ENCODE data around the gene TUBGCP2.

The TUBGCP2 gene

DNA sequence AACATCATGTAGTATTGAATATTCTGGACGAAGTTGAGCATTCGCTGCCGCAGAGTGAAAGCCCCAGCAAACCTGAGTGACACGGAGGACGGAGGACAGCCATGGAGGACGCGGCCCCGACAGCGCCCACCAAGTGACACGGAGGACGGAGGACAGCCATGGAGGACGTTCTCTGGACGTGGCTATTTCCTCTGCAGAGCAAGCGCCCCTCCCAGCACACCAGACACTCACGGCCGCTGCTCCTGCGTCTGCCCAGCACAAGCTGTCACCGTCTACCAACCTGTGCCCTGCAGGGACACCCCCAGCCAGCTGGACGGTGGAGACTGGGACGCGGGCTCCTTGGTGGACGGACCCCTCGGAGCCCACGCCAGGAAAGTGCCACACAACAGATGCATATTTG, 24.7 kb downstream of the TUBGCP2 start:
- Histone ChIP-seq H2BK15ac (replicated peaks; ENCODE audit: low read depth) (no peak overlapping the region), H2BK120ac (ENCODE audit: low read depth, low read length) (no peak overlapping the region), H3K4me1 (ENCODE audit: control insufficient read depth, low read depth, low read length) (no peaks in the 10 kb centered on the region), H3K79me1 (ENCODE audit: low read length) (no peaks in the 10 kb centered on the region), H3K79me2 (ENCODE audit: control insufficient read depth, insufficient read depth, low read length) (no peaks in the 10 kb centered on the region), H4K5ac (ENCODE audit: low read length) (no peak overlapping the region), H3K4me2 (ENCODE audit: low read length) (no peak overlapping the region), H4K8ac (ENCODE audit: low read depth, low read length) (no peak overlapping the region), H3K9ac (ENCODE audit: low read length) (no peak overlapping the region), H3K27me3 (ENCODE audit: insufficient read depth, low read length, poor library complexity) (no peaks in the 10 kb centered on the region), H3K4me3 (ENCODE audit: low read length) (no peak overlapping the region), H2BK5ac (ENCODE audit: low read length) (no peak overlapping the region), H3K27ac (ENCODE audit: low read depth, low read length) (no peak overlapping the region), H3K4ac (ENCODE audit: low read depth, low read length) (no peak overlapping the region), H3K36me3 (ENCODE audit: control insufficient read depth, insufficient read depth, low read length) (peaks cover 8% of the 10 kb centered on the region), H3K56ac (ENCODE audit: low read length) (no peak overlapping the region), H3K23ac (ENCODE audit: low read length) (no peak overlapping the region), H3K18ac (ENCODE audit: low read length) (no peak overlapping the region), H2AK5ac (ENCODE audit: low read length) (no peak overlapping the region)
- no peak for DNase-seq
- WGBS (ENCODE audit: extremely low coverage, insufficient coverage, low lambda C conversion rate), result no CpG with 5 or more reads among the region's 24 CpGs

DNA sequence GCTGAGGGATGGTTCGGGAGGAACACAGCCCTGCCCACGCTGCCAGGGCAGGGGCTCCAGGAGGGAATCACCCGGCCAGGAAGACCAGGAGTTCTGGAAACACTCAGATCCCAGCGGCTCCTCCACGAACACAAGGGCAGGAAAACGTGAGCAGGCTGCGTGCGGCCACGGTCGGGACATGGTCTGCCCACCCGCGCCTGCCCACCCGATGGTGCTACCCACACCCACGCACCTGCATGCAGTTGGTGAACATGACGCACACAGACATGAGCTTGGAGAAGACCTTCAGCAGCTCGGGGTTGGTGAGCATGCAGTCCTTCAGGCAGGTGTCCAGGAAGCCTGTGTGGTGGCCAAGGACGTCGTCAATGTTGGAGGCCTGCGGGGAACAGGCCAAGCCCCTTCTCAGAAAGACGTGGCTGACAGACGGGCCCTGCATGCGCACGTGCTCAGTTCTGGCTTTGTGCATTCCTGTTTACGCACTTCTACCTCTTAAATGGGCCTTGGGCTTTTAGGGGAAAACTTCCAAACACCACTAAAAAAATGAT, 25.8 kb downstream of the TUBGCP2 start:
- no CpG with 5 or more reads among the region's 24 CpGs for WGBS (ENCODE audit: extremely low coverage, insufficient coverage, low lambda C conversion rate)
- no peaks in the 10 kb centered on the region for H3K4me1 ChIP-seq (ENCODE audit: control insufficient read depth, low read depth, low read length)
- DNase-seq, result no peak
- H2BK15ac ChIP-seq (replicated peaks; ENCODE audit: low read depth), result no peak overlapping the region
- H3K27ac ChIP-seq (ENCODE audit: low read depth, low read length), result no peak overlapping the region
- H3K36me3 ChIP-seq (ENCODE audit: control insufficient read depth, insufficient read depth, low read length), result peaks cover 8% of the 10 kb centered on the region
- no peaks in the 10 kb centered on the region for H3K79me2 ChIP-seq (ENCODE audit: control insufficient read depth, insufficient read depth, low read length)
- no peak overlapping the region for H2BK5ac ChIP-seq (ENCODE audit: low read length)
- H3K18ac ChIP-seq (ENCODE audit: low read length), result no peak overlapping the region
- H3K4ac ChIP-seq (ENCODE audit: low read depth, low read length), result no peak overlapping the region
- H2BK120ac ChIP-seq (ENCODE audit: low read depth, low read length), result no peak overlapping the region
- no peak overlapping the region for H3K56ac ChIP-seq (ENCODE audit: low read length)
- H3K23ac ChIP-seq (ENCODE audit: low read length), result no peak overlapping the region
- H4K5ac ChIP-seq (ENCODE audit: low read length), result no peak overlapping the region
- no peaks in the 10 kb centered on the region for H3K27me3 ChIP-seq (ENCODE audit: insufficient read depth, low read length, poor library complexity)
- no peak overlapping the region for H3K9ac ChIP-seq (ENCODE audit: low read length)
- no peak overlapping the region for H3K4me3 ChIP-seq (ENCODE audit: low read length)
- H4K8ac ChIP-seq (ENCODE audit: low read depth, low read length), result no peak overlapping the region
- H2AK5ac ChIP-seq (ENCODE audit: low read length), result no peak overlapping the region
- no peaks in the 10 kb centered on the region for H3K79me1 ChIP-seq (ENCODE audit: low read length)
- no peak overlapping the region for H3K4me2 ChIP-seq (ENCODE audit: low read length)

GRCh38 chr10:133281628-133282372, 26.9 kb downstream of the TUBGCP2 start:
- Histone ChIP-seq H3K27ac (ENCODE audit: low read depth, low read length) (no peak overlapping the region), H3K36me3 (ENCODE audit: control insufficient read depth, insufficient read depth, low read length) (peaks cover 8% of the 10 kb centered on the region)

GRCh38 chr10:133281084-133281483, 27.6 kb downstream of the TUBGCP2 start:
- Histone ChIP-seq H4K5ac (ENCODE audit: low read length) (no peak overlapping the region), H3K27me3 (ENCODE audit: insufficient read depth, low read length, poor library complexity) (no peaks in the 10 kb centered on the region), H3K4ac (ENCODE audit: low read depth, low read length) (no peak overlapping the region), H2BK5ac (ENCODE audit: low read length) (no peak overlapping the region), H3K56ac (ENCODE audit: low read length) (no peak overlapping the region), H3K18ac (ENCODE audit: low read length) (no peak overlapping the region), H2AK5ac (ENCODE audit: low read length) (no peak overlapping the region), H3K27ac (ENCODE audit: low read depth, low read length) (no peak overlapping the region), H3K79me1 (ENCODE audit: low read length) (no peaks in the 10 kb centered on the region), H2BK120ac (ENCODE audit: low read depth, low read length) (no peak overlapping the region), H3K36me3 (ENCODE audit: control insufficient read depth, insufficient read depth, low read length) (peaks cover 8% of the 10 kb centered on the region), H4K8ac (ENCODE audit: low read depth, low read length) (no peak overlapping the region), H3K4me3 (ENCODE audit: low read length) (no peak overlapping the region), H3K4me2 (ENCODE audit: low read length) (no peak overlapping the region), H3K4me1 (ENCODE audit: control insufficient read depth, low read depth, low read length) (no peaks in the 10 kb centered on the region), H3K23ac (ENCODE audit: low read length) (no peak overlapping the region), H3K79me2 (ENCODE audit: control insufficient read depth, insufficient read depth, low read length) (no peaks in the 10 kb centered on the region), H2BK15ac (replicated peaks; ENCODE audit: low read depth) (no peak overlapping the region), H3K9ac (ENCODE audit: low read length) (no peak overlapping the region)
- WGBS (ENCODE audit: extremely low coverage, insufficient coverage, low lambda C conversion rate), result no CpG with 5 or more reads among the region's 15 CpGs
- DNase-seq, result no peak

More at GRCh38 chr10:133281628-133282372, 26.9 kb downstream of the TUBGCP2 start:
- Histone ChIP-seq H3K4me3 (ENCODE audit: low read length) (no peak overlapping the region), H3K79me1 (ENCODE audit: low read length) (no peaks in the 10 kb centered on the region), H2BK120ac (ENCODE audit: low read depth, low read length) (no peak overlapping the region), H2BK15ac (replicated peaks; ENCODE audit: low read depth) (no peak overlapping the region), H3K23ac (ENCODE audit: low read length) (no peak overlapping the region), H3K9ac (ENCODE audit: low read length) (no peak overlapping the region), H3K27me3 (ENCODE audit: insufficient read depth, low read length, poor library complexity) (no peaks in the 10 kb centered on the region), H2AK5ac (ENCODE audit: low read length) (no peak overlapping the region), H2BK5ac (ENCODE audit: low read length) (no peak overlapping the region), H3K4me2 (ENCODE audit: low read length) (no peak overlapping the region), H3K4me1 (ENCODE audit: control insufficient read depth, low read depth, low read length) (no peaks in the 10 kb centered on the region), H3K56ac (ENCODE audit: low read length) (no peak overlapping the region), H4K8ac (ENCODE audit: low read depth, low read length) (no peak overlapping the region), H3K79me2 (ENCODE audit: control insufficient read depth, insufficient read depth, low read length) (no peaks in the 10 kb centered on the region), H3K4ac (ENCODE audit: low read depth, low read length) (no peak overlapping the region), H3K18ac (ENCODE audit: low read length) (no peak overlapping the region), H4K5ac (ENCODE audit: low read length) (no peak overlapping the region)
- DNase-seq, result no peak
- no CpG with 5 or more reads among the region's 38 CpGs for WGBS (ENCODE audit: extremely low coverage, insufficient coverage, low lambda C conversion rate)

DNA sequence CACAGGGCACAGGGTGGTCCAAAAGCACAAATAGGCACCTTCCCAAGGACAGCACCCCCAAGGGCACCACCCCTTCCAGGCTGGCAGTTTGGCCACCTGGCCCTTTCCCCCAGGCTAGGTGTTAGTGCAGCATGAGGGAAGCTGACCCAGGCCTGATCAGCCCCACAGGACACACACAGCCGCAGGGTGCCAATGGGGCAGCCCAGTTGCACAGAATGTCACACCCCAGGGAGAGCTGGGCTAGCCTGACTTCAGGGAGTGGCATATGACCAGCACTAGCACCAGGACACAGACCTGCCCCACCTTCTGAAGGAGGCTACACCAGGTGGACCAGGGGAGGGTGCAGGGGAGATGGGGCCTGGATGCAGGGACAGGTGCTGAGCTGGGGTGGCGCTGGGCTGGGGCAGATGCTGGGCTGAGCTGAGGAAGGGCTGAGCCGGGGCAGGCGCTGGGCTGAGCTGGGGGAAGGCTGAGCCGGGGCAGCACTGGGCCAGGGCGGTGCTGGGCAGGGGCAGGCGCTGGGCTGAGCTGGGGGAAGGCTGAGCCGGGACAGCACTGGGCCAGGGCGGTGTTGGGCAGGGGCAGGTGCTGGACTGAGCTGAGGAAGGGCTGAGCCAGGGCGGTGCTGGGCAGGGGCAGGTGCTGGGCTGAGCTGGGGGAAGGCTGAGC, 28.1 kb downstream of the TUBGCP2 start:
- no peak overlapping the region for H3K9ac ChIP-seq (ENCODE audit: low read length)
- no peak overlapping the region for H3K4me2 ChIP-seq (ENCODE audit: low read length)
- no peak overlapping the region for H3K18ac ChIP-seq (ENCODE audit: low read length)
- H2BK15ac ChIP-seq (replicated peaks; ENCODE audit: low read depth), result no peak overlapping the region
- no CpG with 5 or more reads among the region's 10 CpGs for WGBS (ENCODE audit: extremely low coverage, insufficient coverage, low lambda C conversion rate)
- no peak overlapping the region for H2AK5ac ChIP-seq (ENCODE audit: low read length)
- no peak overlapping the region for H3K27ac ChIP-seq (ENCODE audit: low read depth, low read length)
- no peak overlapping the region for H3K56ac ChIP-seq (ENCODE audit: low read length)
- H3K27me3 ChIP-seq (ENCODE audit: insufficient read depth, low read length, poor library complexity), result no peaks in the 10 kb centered on the region
- no peak overlapping the region for H2BK120ac ChIP-seq (ENCODE audit: low read depth, low read length)
- no peaks in the 10 kb centered on the region for H3K79me1 ChIP-seq (ENCODE audit: low read length)
- H4K5ac ChIP-seq (ENCODE audit: low read length), result no peak overlapping the region
- H3K4me3 ChIP-seq (ENCODE audit: low read length), result no peak overlapping the region
- H3K36me3 ChIP-seq (ENCODE audit: control insufficient read depth, insufficient read depth, low read length), result peaks cover 8% of the 10 kb centered on the region
- H3K4ac ChIP-seq (ENCODE audit: low read depth, low read length), result no peak overlapping the region
- no peak overlapping the region for H2BK5ac ChIP-seq (ENCODE audit: low read length)
- H3K4me1 ChIP-seq (ENCODE audit: control insufficient read depth, low read depth, low read length), result no peaks in the 10 kb centered on the region
- no peak overlapping the region for H4K8ac ChIP-seq (ENCODE audit: low read depth, low read length)
- DNase-seq, result no peak
- H3K79me2 ChIP-seq (ENCODE audit: control insufficient read depth, insufficient read depth, low read length), result no peaks in the 10 kb centered on the region
- H3K23ac ChIP-seq (ENCODE audit: low read length), result no peak overlapping the region

Measured in mesendoderm (in vitro differentiated cells).